H1 (cell line): Measurements from ENCODE around the gene ERAS. TPM values are rescaled to one million over a fixed set of nuclear protein-coding genes. Genes with fewer than 3 reads are reported as not detected.

Experiments used
- CHD7 ChIP-seq: fragments of 300-600 bp; sonication (generic); IDR thresholded peaks from 2 replicates; pipeline ENCODE4 v1.7.1; 2012; ENCODE audit warnings: low read length, moderate library complexity, mild to moderate bottlenecking, inconsistent platforms; ENCODE audit not compliant: insufficient replicate concordance
- HDAC2 ChIP-seq, 2 experiments: fragments of 300-600 bp in 1 of 2; sonication (generic) in 1 of 2; IDR thresholded peaks; 2 replicates each; pipeline ENCODE4 v1.6.1; 2011 to 2012; ENCODE audit warnings: low read depth in 2 of 2, low read length in 2 of 2, mild to moderate bottlenecking in 2 of 2, moderate library complexity in 2 of 2, borderline replicate concordance in 1 of 2, inconsistent platforms in 1 of 2
- polyA plus RNA-seq, 7 experiments: library from polyadenylated mRNA; depleted of rRNA in 3 of 7; stranded (reverse) in 5 of 7; unstranded in 2 of 7; fragments of >200 nt in 5 of 7; fragments of 200-250 nt in 2 of 7; gene quantifications; 1 replicate in 5 of 7; 2 replicates in 1 of 7; 4 replicates in 1 of 7; pipeline versions ENCODE4 v1.2.1 to v1.2.3, GENCODE V29; 2011 to 2013; ENCODE audit warnings: missing spikeins in 2 of 7, mixed read lengths in 2 of 7
- total RNA-seq: library from RNA; stranded (reverse); fragmentation: NEBNext Ultra II Directional; extraction: Animal tissue kit (Norgen Biotek cat#: 25700); gene quantifications from 2 replicates; pipeline ENCODE4 v1.2.1, GENCODE V29; 2021

Gene ERAS
- total and polyA plus RNA-seq, 2 of the 8 experiments (the other 6 are each of a cell fraction or from before 2014, with no cell fraction given), result 0.70 TPM; not detected in 1

- no peak for TF ChIP-seq CHD7
- no peak for TF ChIP-seq HDAC2 (IDR thresholded peaks at IDR 0.05; ENCODE audit: borderline replicate concordance in 1 of 2, low read depth in 2 of 2, low read length in 2 of 2)
- TF ChIP-seq, all 59 proteins: peak for 0
Measured at GRCh38 chrX:48776818-48777439, 49.4 kb upstream of the ERAS start (continued).
